ENCODE results near the gene RNF31.

DNA sequence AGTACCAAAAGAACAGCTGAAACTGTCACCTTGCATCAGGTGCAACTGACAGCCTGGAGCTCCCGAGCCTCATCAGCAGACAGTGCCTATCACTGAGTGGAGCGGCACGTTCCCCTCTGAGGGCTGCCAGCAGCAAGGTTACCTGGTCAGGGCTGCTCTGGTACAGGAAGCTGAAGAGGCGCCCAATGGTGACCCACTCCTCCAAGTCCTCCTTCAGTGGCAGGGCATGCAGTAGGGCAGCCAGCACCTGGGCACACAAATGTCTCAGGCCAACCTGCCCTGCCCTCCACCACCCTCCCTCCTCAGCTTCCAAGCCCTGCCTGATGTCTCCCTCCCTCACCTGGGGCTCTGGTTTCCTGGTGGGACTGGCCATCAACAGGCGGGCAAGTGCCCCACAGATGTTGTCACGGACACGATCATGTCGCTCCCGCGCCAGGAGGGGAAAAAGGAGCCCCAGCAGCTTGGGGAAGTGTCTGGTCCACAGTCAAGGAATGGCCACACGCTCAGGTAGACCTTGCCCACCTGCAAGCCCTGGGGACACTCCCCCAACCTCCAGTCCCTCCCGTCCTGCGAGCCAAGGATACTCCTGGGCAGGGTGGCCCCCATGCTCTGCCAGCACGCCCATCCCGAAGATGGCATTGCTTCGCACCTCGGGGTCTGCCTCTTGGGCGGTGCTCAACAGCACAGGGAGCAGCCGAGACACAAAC is 34.2 kb downstream of the RNF31 start:
- TF ChIP-seq, protein P1, sequence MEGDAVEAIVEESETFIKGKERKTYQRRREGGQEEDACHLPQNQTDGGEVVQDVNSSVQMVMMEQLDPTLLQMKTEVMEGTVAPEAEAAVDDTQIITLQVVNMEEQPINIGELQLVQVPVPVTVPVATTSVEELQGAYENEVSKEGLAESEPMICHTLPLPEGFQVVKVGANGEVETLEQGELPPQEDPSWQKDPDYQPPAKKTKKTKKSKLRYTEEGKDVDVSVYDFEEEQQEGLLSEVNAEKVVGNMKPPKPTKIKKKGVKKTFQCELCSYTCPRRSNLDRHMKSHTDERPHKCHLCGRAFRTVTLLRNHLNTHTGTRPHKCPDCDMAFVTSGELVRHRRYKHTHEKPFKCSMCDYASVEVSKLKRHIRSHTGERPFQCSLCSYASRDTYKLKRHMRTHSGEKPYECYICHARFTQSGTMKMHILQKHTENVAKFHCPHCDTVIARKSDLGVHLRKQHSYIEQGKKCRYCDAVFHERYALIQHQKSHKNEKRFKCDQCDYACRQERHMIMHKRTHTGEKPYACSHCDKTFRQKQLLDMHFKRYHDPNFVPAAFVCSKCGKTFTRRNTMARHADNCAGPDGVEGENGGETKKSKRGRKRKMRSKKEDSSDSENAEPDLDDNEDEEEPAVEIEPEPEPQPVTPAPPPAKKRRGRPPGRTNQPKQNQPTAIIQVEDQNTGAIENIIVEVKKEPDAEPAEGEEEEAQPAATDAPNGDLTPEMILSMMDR (IDR thresholded peaks at IDR 0.05; ENCODE audit: poor library complexity), result no peak
- no peak for TF ChIP-seq EZH2 (IDR thresholded peaks at IDR 0.05; ENCODE audit: borderline replicate concordance)
- no peak for TF ChIP-seq EZH2phosphoT487 (IDR thresholded peaks at IDR 0.05; ENCODE audit: low read depth, severe bottlenecking, unreplicated experiment)
